Measurements from ENCODE around the gene NDUFC2. TPM values are rescaled to one million over a fixed set of nuclear protein-coding genes. Genes with fewer than 3 reads are reported as not detected.

NDUFC2 gene
- total RNA-seq, 1 donor from 2014 or later = 175 TPM

DNA sequence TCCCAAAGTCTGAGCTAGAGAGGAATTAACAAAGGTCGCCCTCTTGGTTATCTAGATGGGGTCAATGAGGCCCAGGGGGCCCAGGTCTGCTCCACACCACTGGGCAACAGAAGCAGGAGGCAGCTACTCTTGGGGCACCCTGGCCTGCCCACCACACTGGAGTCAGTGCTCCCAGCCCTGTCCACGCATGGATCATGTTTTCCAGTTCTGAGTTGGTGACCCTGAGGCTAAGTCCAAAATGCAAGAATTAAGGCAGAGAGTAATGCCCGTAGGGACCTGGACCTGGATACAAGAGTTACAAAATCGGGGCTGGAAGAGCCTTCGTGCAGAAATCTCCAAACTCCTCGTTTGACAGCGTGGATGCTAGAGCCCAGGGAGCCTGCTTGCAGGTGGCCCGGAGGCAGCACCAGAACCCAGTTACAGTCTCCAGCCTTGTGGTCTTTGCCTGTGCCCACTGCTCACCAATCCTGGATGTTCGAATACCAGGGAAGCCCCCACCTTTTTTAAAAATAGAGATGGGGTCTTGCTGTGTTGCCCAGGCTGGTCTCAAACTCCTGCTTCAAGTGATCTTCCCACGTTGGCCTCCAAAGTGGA, 22.1 kb downstream of the NDUFC2 start:
- Mint-ChIP-seq H3K27me3 (ENCODE audit: low read depth) (no peaks in the 10 kb centered on the region), H3K4me1 (ENCODE audit: low read depth) (peaks cover 12% of the 10 kb centered on the region), H3K27ac (ENCODE audit: unreplicated experiment) (no peak overlapping the region), H3K4me3 (ENCODE audit: unreplicated experiment) (no peak overlapping the region), H3K36me3 (ENCODE audit: low read depth) (no peaks in the 10 kb centered on the region), H3K9me3 (ENCODE audit: low read depth) (no peaks in the 10 kb centered on the region)
- no peak for DNase-seq (ENCODE audit: low spot score)
- TF ChIP-seq, protein P1, sequence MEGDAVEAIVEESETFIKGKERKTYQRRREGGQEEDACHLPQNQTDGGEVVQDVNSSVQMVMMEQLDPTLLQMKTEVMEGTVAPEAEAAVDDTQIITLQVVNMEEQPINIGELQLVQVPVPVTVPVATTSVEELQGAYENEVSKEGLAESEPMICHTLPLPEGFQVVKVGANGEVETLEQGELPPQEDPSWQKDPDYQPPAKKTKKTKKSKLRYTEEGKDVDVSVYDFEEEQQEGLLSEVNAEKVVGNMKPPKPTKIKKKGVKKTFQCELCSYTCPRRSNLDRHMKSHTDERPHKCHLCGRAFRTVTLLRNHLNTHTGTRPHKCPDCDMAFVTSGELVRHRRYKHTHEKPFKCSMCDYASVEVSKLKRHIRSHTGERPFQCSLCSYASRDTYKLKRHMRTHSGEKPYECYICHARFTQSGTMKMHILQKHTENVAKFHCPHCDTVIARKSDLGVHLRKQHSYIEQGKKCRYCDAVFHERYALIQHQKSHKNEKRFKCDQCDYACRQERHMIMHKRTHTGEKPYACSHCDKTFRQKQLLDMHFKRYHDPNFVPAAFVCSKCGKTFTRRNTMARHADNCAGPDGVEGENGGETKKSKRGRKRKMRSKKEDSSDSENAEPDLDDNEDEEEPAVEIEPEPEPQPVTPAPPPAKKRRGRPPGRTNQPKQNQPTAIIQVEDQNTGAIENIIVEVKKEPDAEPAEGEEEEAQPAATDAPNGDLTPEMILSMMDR (IDR thresholded peaks at IDR 0.05) = no peak

DNA sequence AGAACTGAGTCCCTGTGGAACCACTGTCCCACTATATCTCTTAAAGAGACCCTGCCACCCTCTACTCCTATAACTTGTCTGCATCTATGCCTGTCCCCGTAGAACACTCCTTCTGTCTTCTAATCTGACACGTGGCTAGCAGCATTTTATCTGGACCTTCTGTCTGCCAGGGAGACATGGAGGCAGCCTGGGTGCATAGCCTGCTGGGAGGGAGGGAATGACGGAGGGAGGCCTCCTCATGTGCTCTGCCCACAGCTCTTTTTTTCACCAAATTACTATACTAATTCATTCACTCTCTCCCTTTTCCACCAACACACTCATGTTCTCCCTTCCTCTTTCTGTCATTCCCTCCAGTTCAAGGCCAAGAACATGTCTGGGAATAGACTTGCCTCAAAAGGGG, 23.6 kb downstream of the NDUFC2 start:
- Mint-ChIP-seq H3K4me3 (ENCODE audit: unreplicated experiment) (no peak overlapping the region), H3K9me3 (ENCODE audit: low read depth) (no peaks in the 10 kb centered on the region), H3K27me3 (ENCODE audit: low read depth) (no peaks in the 10 kb centered on the region), H3K27ac (ENCODE audit: unreplicated experiment) (no peak overlapping the region), H3K4me1 (ENCODE audit: low read depth) (peaks cover 11% of the 10 kb centered on the region), H3K36me3 (ENCODE audit: low read depth) (no peaks in the 10 kb centered on the region)
- TF ChIP-seq, protein P1 (IDR thresholded peaks at IDR 0.05) = no peak
- DNase-seq (ENCODE audit: low spot score) = no peak

- TF ChIP-seq, protein P1 (IDR thresholded peaks at IDR 0.05) = no peak
- H3K4me1 Mint-ChIP-seq (ENCODE audit: low read depth) = peaks cover 16% of the 10 kb centered on the region
- no peak for DNase-seq (ENCODE audit: low spot score)
- H3K27ac Mint-ChIP-seq (ENCODE audit: unreplicated experiment) = no peak overlapping the region
- H3K9me3 Mint-ChIP-seq (ENCODE audit: low read depth) = no peaks in the 10 kb centered on the region
- H3K27me3 Mint-ChIP-seq (ENCODE audit: low read depth) = no peaks in the 10 kb centered on the region
- no peaks in the 10 kb centered on the region for H3K36me3 Mint-ChIP-seq (ENCODE audit: low read depth)
- H3K4me3 Mint-ChIP-seq (ENCODE audit: unreplicated experiment) = no peak overlapping the region
These were observed 24.7 kb downstream of the NDUFC2 start for GRCh38 chr11:78054971-78055370.

- Mint-ChIP-seq H3K36me3 (ENCODE audit: low read depth) (no peaks in the 10 kb centered on the region), H3K27me3 (ENCODE audit: low read depth) (no peaks in the 10 kb centered on the region), H3K4me1 (ENCODE audit: low read depth) (peaks cover 19% of the 10 kb centered on the region), H3K9me3 (ENCODE audit: low read depth) (no peaks in the 10 kb centered on the region), H3K4me3 (ENCODE audit: unreplicated experiment) (no peak overlapping the region), H3K27ac (ENCODE audit: unreplicated experiment) (peak overlapping the region; percentile 92)
- no peak for DNase-seq (ENCODE audit: low spot score)
- TF ChIP-seq, protein P1 (IDR thresholded peaks at IDR 0.05) = no peak
These were observed 28.5 kb downstream of the NDUFC2 start for GRCh38 chr11:78050964-78051831.

DNA sequence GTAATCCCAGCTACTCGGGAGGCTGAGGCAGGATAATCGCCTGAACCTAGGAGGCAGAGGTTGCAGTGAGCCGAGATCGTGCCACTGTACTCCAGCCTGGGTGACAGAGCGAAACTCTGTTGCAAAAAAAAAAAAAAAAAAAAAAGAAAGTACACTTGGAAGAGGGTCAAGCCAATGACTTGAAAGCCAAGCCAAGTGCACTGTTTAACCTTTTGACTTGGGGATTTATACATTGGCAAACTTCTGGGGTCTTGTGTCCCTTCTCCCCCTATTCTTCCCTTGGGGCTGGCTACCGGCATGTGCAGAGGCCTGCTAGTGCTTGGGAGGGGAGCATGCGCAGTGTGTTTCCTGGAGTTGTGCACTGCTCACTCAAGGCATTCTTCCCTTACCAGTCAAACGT, 30.3 kb downstream of the NDUFC2 start:
- no peak overlapping the region for H3K4me3 Mint-ChIP-seq (ENCODE audit: unreplicated experiment)
- no peaks in the 10 kb centered on the region for H3K9me3 Mint-ChIP-seq (ENCODE audit: low read depth)
- no peaks in the 10 kb centered on the region for H3K36me3 Mint-ChIP-seq (ENCODE audit: low read depth)
- peaks cover 27% of the 10 kb centered on the region for H3K4me1 Mint-ChIP-seq (ENCODE audit: low read depth)
- TF ChIP-seq, protein P1 (IDR thresholded peaks at IDR 0.05) = no peak
- no peak for DNase-seq (ENCODE audit: low spot score)
- H3K27ac Mint-ChIP-seq (ENCODE audit: unreplicated experiment) = no peak overlapping the region
- H3K27me3 Mint-ChIP-seq (ENCODE audit: low read depth) = no peaks in the 10 kb centered on the region

All from chondrocyte (in vitro differentiated cells).